Neuronal stem cell (in vitro differentiated cells): Measurements from ENCODE around the gene CPXM2.

Experiments used
- DNase-seq: peaks from one replicate; pipeline ENCODE4 v3.0.0-alpha.2; 2013; ENCODE audit warnings: low spot score
- H2AFZ ChIP-seq: one replicate; pipeline ENCODE4 v1.6.1; 2013; ENCODE audit warnings: mild to moderate bottlenecking, low read length, inconsistent platforms
- H2AK5ac ChIP-seq: 2 replicates; pipeline ENCODE4 v1.6.1; 2013; ENCODE audit warnings: low read depth, mild to moderate bottlenecking, inconsistent platforms, low read length, moderate library complexity, mixed read lengths
- H2BK120ac ChIP-seq: 2 replicates; pipeline ENCODE4 v1.6.1; 2013; ENCODE audit warnings: low read depth, mild to moderate bottlenecking, inconsistent platforms, low read length, moderate library complexity, mixed read lengths
- H2BK12ac ChIP-seq: one replicate; pipeline ENCODE4 v1.6.1; 2013; ENCODE audit warnings: low read length, inconsistent platforms
- H2BK15ac ChIP-seq: 2 replicates; pipeline ENCODE4 v1.6.1; 2013; ENCODE audit warnings: mild to moderate bottlenecking, low read length, inconsistent platforms, mixed read lengths
- H2BK5ac ChIP-seq: one replicate; pipeline ENCODE4 v1.6.1; 2013; ENCODE audit warnings: inconsistent platforms, mild to moderate bottlenecking, low read length, moderate library complexity
- H3K14ac ChIP-seq: one replicate; pipeline ENCODE4 v1.6.1; 2013; ENCODE audit warnings: low read length, inconsistent platforms
- H3K18ac ChIP-seq: 2 replicates; pipeline ENCODE4 v1.6.1; 2013; ENCODE audit warnings: low read length, inconsistent platforms
- H3K23ac ChIP-seq: 2 replicates; pipeline ENCODE4 v1.6.1; 2013; ENCODE audit warnings: low read depth, mild to moderate bottlenecking, mixed read lengths, low read length, inconsistent platforms; ENCODE audit not compliant: poor library complexity
- H3K27ac ChIP-seq: replicated peaks from 3 replicates; pipeline ENCODE4 v1.5.1; 2013; ENCODE audit warnings: low read length, inconsistent platforms
- H3K27me3 ChIP-seq, 3 experiments: 2 replicates each; pipeline ENCODE4 v1.6.1; 2013; ENCODE audit warnings: low read length in 3 of 3, mild to moderate bottlenecking in 2 of 3, inconsistent platforms in 1 of 3, low read depth in 1 of 3, mixed read lengths in 1 of 3, moderate library complexity in 1 of 3; ENCODE audit not compliant: control insufficient read depth in 3 of 3, insufficient read depth in 3 of 3
- H3K36me3 ChIP-seq, 2 donors: replicated peaks in 1 of 2; 2 replicates each; pipeline ENCODE4 v1.6.1; 2013; ENCODE audit warnings: low read length in 2 of 2; ENCODE audit not compliant: control insufficient read depth in 2 of 2, insufficient read depth in 2 of 2
- H3K4ac ChIP-seq: 2 replicates; pipeline ENCODE4 v1.6.1; 2013; ENCODE audit warnings: inconsistent platforms, mild to moderate bottlenecking, low read length, moderate library complexity
- H3K4me1 ChIP-seq, 2 donors: 1 replicate in 1 of 2; 2 replicates in 1 of 2; pipeline ENCODE4 v1.6.1; 2013; ENCODE audit warnings: low read length in 2 of 2, low read depth in 1 of 2; ENCODE audit not compliant: control insufficient read depth in 2 of 2, insufficient read depth in 1 of 2
- H3K4me2 ChIP-seq: one replicate; pipeline ENCODE4 v1.6.1; 2013; ENCODE audit warnings: mild to moderate bottlenecking, low read length, inconsistent platforms; ENCODE audit not compliant: insufficient read depth, poor library complexity, severe bottlenecking
- H3K4me3 ChIP-seq, 2 donors: 2 replicates each; pipeline ENCODE4 v1.5.1; 2013; ENCODE audit warnings: low read length in 2 of 2, mild to moderate bottlenecking in 2 of 2, inconsistent platforms in 1 of 2, moderate library complexity in 1 of 2
- H3K79me1 ChIP-seq: one replicate; pipeline ENCODE4 v1.6.1; 2013; ENCODE audit warnings: low read depth, mild to moderate bottlenecking, inconsistent platforms, low read length, moderate library complexity
- H3K9ac ChIP-seq: one replicate; pipeline ENCODE4 v1.6.1; 2013; ENCODE audit warnings: mild to moderate bottlenecking, low read depth, low read length, inconsistent platforms; ENCODE audit not compliant: poor library complexity
- H3K9me3 ChIP-seq, 2 donors: replicated peaks in 1 of 2; 2 replicates each; pipeline versions ENCODE3 to v1.6.1; 2013; ENCODE audit warnings: low read length in 2 of 2, mild to moderate bottlenecking in 2 of 2, inconsistent platforms in 1 of 2, low read depth in 1 of 2, mixed read lengths in 1 of 2, moderate library complexity in 1 of 2; ENCODE audit not compliant: control insufficient read depth in 2 of 2, insufficient read depth in 1 of 2
- H4K8ac ChIP-seq: one replicate; pipeline ENCODE4 v1.6.1; 2013; ENCODE audit warnings: low read depth, mild to moderate bottlenecking, inconsistent platforms, low read length, moderate library complexity
- H4K91ac ChIP-seq: one replicate; pipeline ENCODE4 v1.6.1; 2013; ENCODE audit warnings: low read length, low read depth, mild to moderate bottlenecking, inconsistent platforms; ENCODE audit not compliant: poor library complexity
- WGBS, 2 donors: extraction: QIAGEN DNeasy Blood & Tissue Kit; methylation state at CpG; one replicate each; pipeline ENCODE4 v1.1.7; 2013; ENCODE audit warnings: missing lambda C conversion rate in 2 of 2, mixed read lengths in 1 of 2; ENCODE audit not compliant: insufficient read length in 2 of 2, insufficient replicate concordance in 1 of 2; ENCODE audit errors: extremely low coverage in 2 of 2; 5-methylcytosine and 5-hydroxymethylcytosine counted together

The CPXM2 gene

DNA sequence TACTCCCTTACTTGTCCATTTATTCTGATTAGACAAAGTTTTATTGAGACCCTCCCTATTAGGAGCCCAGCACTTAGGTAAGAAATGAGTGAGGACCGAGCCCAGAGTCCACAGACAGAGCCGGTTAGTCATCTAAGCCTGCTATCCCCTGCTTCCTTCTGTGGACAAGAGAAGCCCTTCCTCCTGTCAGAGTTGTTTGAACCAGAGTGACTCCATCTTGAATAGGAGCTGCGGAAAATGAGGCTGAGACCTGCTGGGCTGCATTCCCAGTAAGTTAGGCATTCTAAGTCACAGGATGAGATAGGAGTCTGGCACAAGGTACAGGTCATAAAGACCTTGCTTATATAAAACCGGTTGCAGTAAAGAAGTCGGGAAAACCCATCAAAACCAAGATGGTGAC, 109.1 kb downstream of the CPXM2 start:
- WGBS, 2 donors = no CpG with 5 or more reads among the region's 5 CpGs

GRCh38 chr10:123781956-123782500, 109.6 kb downstream of the CPXM2 start:
- H3K4me3 ChIP-seq = no peak overlapping the region
- H3K4ac ChIP-seq = no peak overlapping the region
- no peak overlapping the region for H3K18ac ChIP-seq
- no CpG with 5 or more reads among the region's 8 CpGs for WGBS, 2 donors
- H3K36me3 ChIP-seq = no peaks in the 10 kb centered on the region
- H3K4me1 ChIP-seq = peaks cover 0 to 17% of the 10 kb centered on the region in 2 donors
- no peak overlapping the region for H2BK120ac ChIP-seq
- H2AFZ ChIP-seq = no peak overlapping the region
- no peaks in the 10 kb centered on the region for H3K79me1 ChIP-seq
- no peak overlapping the region for H4K91ac ChIP-seq
- no peak overlapping the region for H2BK15ac ChIP-seq
- H3K4me2 ChIP-seq = no peak overlapping the region
- H3K27me3 ChIP-seq = peaks cover 0 to 9% (median 0%) of the 10 kb centered on the region in 3 experiments
- DNase-seq = peak; percentile 17
- H3K14ac ChIP-seq = no peak overlapping the region
- no peak overlapping the region for H2AK5ac ChIP-seq
- no peak overlapping the region for H3K23ac ChIP-seq
- H2BK5ac ChIP-seq = no peak overlapping the region
- no peak overlapping the region for H3K9ac ChIP-seq
- no peak overlapping the region for H3K27ac ChIP-seq
- H3K9me3 ChIP-seq = no peaks in the 10 kb centered on the region
- no peak overlapping the region for H2BK12ac ChIP-seq
- no peak overlapping the region for H4K8ac ChIP-seq

More for the DNA sequence above, 109.1 kb downstream of the CPXM2 start:
- no peaks in the 10 kb centered on the region for H3K36me3 ChIP-seq
- H2BK12ac ChIP-seq = no peak overlapping the region
- no peak overlapping the region for H3K23ac ChIP-seq
- no peak overlapping the region for H3K4me3 ChIP-seq
- peaks cover 0 to 6% (median 0%) of the 10 kb centered on the region in 3 experiments for H3K27me3 ChIP-seq
- H2BK5ac ChIP-seq = no peak overlapping the region
- no peak overlapping the region for H2BK120ac ChIP-seq
- H3K18ac ChIP-seq = no peak overlapping the region
- peaks cover 0 to 17% of the 10 kb centered on the region in 2 donors for H3K4me1 ChIP-seq
- no peak overlapping the region for H3K9ac ChIP-seq
- DNase-seq = no peak
- no peak overlapping the region for H3K4me2 ChIP-seq
- no peak overlapping the region for H3K27ac ChIP-seq
- no peak overlapping the region for H2AFZ ChIP-seq
- H4K8ac ChIP-seq = no peak overlapping the region
- no peak overlapping the region for H2BK15ac ChIP-seq
- H3K9me3 ChIP-seq = no peaks in the 10 kb centered on the region
- no peak overlapping the region for H4K91ac ChIP-seq
- H3K79me1 ChIP-seq = no peaks in the 10 kb centered on the region
- no peak overlapping the region for H2AK5ac ChIP-seq
- H3K4ac ChIP-seq = no peak overlapping the region
- H3K14ac ChIP-seq = no peak overlapping the region

GRCh38 chr10:123781324-123781900, 110.2 kb downstream of the CPXM2 start:
- Histone ChIP-seq H3K27ac (no peak overlapping the region), H3K4me3 (no peak overlapping the region), H4K8ac (no peak overlapping the region), H3K79me1 (no peaks in the 10 kb centered on the region), H2BK5ac (no peak overlapping the region), H3K36me3 (no peaks in the 10 kb centered on the region), H3K14ac (peak overlapping the region; percentile 74), H3K9me3 (no peaks in the 10 kb centered on the region), H2AK5ac (no peak overlapping the region), H3K27me3 (peaks cover 0 to 9% (median 0%) of the 10 kb centered on the region in 3 experiments), H2BK12ac (no peak overlapping the region), H2AFZ (no peak overlapping the region), H2BK15ac (no peak overlapping the region), H3K4me2 (no peak overlapping the region), H3K9ac (no peak overlapping the region), H2BK120ac (no peak overlapping the region), H4K91ac (no peak overlapping the region), H3K23ac (no peak overlapping the region), H3K4ac (no peak overlapping the region), H3K4me1 (peaks cover 0 to 17% of the 10 kb centered on the region in 2 donors), H3K18ac (peak overlapping the region; percentile 8)
- DNase-seq = no peak
- WGBS, 2 donors = no CpG with 5 or more reads among the region's 9 CpGs

GRCh38 chr10:123778719-123779517, 112.7 kb downstream of the CPXM2 start:
- no peak overlapping the region for H3K4ac ChIP-seq
- peaks cover 0 to 19% of the 10 kb centered on the region in 2 donors for H3K4me1 ChIP-seq
- H3K27me3 ChIP-seq = peaks cover 0 to 9% (median 0%) of the 10 kb centered on the region in 3 experiments
- H3K9me3 ChIP-seq = no peaks in the 10 kb centered on the region
- H3K79me1 ChIP-seq = no peaks in the 10 kb centered on the region
- H2BK120ac ChIP-seq = no peak overlapping the region
- H3K27ac ChIP-seq = no peak overlapping the region
- no peak overlapping the region for H2AFZ ChIP-seq
- H3K18ac ChIP-seq = no peak overlapping the region
- no CpG with 5 or more reads among the region's 7 CpGs for WGBS, 2 donors
- H4K8ac ChIP-seq = no peak overlapping the region
- no peak overlapping the region for H3K23ac ChIP-seq
- no peak overlapping the region for H3K4me2 ChIP-seq
- H2BK5ac ChIP-seq = no peak overlapping the region
- no peak overlapping the region for H3K9ac ChIP-seq
- no peak overlapping the region for H3K4me3 ChIP-seq
- H2BK15ac ChIP-seq = no peak overlapping the region
- H3K36me3 ChIP-seq = no peaks in the 10 kb centered on the region
- no peak overlapping the region for H4K91ac ChIP-seq
- no peak overlapping the region for H2AK5ac ChIP-seq
- no peak overlapping the region for H2BK12ac ChIP-seq
- no peak for DNase-seq
- H3K14ac ChIP-seq = no peak overlapping the region
